ENCODE measurements around the gene EPB41L4B. TPM values are rescaled to one million over a fixed set of nuclear protein-coding genes. Genes with fewer than 3 reads are reported as not detected.
"Not testable (repeated sequence)": the region's sequence is repeated elsewhere in the genome, so short reads cannot be mapped to it uniquely, and the experiment has no call there.

The EPB41L4B gene
- total RNA-seq, 1 donor from 2014 or later = 31.1 TPM

- no peak for DNase-seq (ENCODE audit: low spot score)
These were observed 157.7 kb downstream of the EPB41L4B start for GRCh38 chr9:109163194-109163593.

- no peak for DNase-seq (ENCODE audit: low spot score)
These were observed 158.2 kb downstream of the EPB41L4B start for GRCh38 chr9:109162677-109163076.

GRCh38 chr9:109161471-109161870 lies 159.4 kb downstream of the EPB41L4B start:
- DNase-seq (ENCODE audit: low spot score) = no peak

- DNase-seq (ENCODE audit: low spot score) = no peak
These were observed 161.3 kb downstream of the EPB41L4B start for GRCh38 chr9:109159583-109159982.

GRCh38 chr9:109158651-109159050 lies 162.2 kb downstream of the EPB41L4B start:
- no peak for DNase-seq (ENCODE audit: low spot score)

GRCh38 chr9:109156708-109157107 lies 164.2 kb downstream of the EPB41L4B start:
- DNase-seq (ENCODE audit: low spot score) = no peak

GRCh38 chr9:109150925-109151545 lies 169.8 kb downstream of the EPB41L4B start:
- no peak for DNase-seq (ENCODE audit: low spot score)

- no peak for DNase-seq (ENCODE audit: low spot score)
These were observed 171.1 kb downstream of the EPB41L4B start for GRCh38 chr9:109149722-109150121.

GRCh38 chr9:109149089-109149488 lies 171.8 kb downstream of the EPB41L4B start:
- DNase-seq (ENCODE audit: low spot score) = no peak

GRCh38 chr9:109145051-109145450 lies 175.8 kb downstream of the EPB41L4B start:
- DNase-seq (ENCODE audit: low spot score) = no peak

- no peak for DNase-seq (ENCODE audit: low spot score)
These were observed 176.8 kb downstream of the EPB41L4B start for GRCh38 chr9:109143881-109144562.

- no peak for DNase-seq (ENCODE audit: low spot score)
These were observed 179.5 kb downstream of the EPB41L4B start for GRCh38 chr9:109141375-109141774.

GRCh38 chr9:109139851-109140250 lies 181.0 kb downstream of the EPB41L4B start:
- no peak for DNase-seq (ENCODE audit: low spot score)

- no peak for DNase-seq (ENCODE audit: low spot score)
These were observed 182.4 kb downstream of the EPB41L4B start for GRCh38 chr9:109138421-109138820.

- DNase-seq (ENCODE audit: low spot score) = no peak
These were observed 186.7 kb downstream of the EPB41L4B start for GRCh38 chr9:109134167-109134578.

- no peak for DNase-seq (ENCODE audit: low spot score)
These were observed 187.3 kb downstream of the EPB41L4B start for GRCh38 chr9:109133533-109133932.

GRCh38 chr9:109132567-109133021 lies 188.3 kb downstream of the EPB41L4B start:
- no peak for DNase-seq (ENCODE audit: low spot score)

GRCh38 chr9:109129470-109130197 lies 191.2 kb downstream of the EPB41L4B start:
- no peak for DNase-seq (ENCODE audit: low spot score)

GRCh38 chr9:109126671-109127070 lies 194.2 kb downstream of the EPB41L4B start:
- DNase-seq (ENCODE audit: low spot score) = not testable (repeated sequence)

- DNase-seq (ENCODE audit: low spot score) = no peak
These were observed 196.7 kb downstream of the EPB41L4B start for GRCh38 chr9:109124121-109124520.

- DNase-seq (ENCODE audit: low spot score) = no peak
These were observed 197.9 kb downstream of the EPB41L4B start for GRCh38 chr9:109122726-109123621.

Data from mucosa of gallbladder (tissue), 1 donor.